GM12872 (cell line): ENCODE measurements around the gene CERS6.

ENCODE experiments used
- CTCF ChIP-seq: IDR thresholded peaks from 3 replicates; pipeline ENCODE4 v1.5.1; 2011; ENCODE audit warnings: low read depth, mild to moderate bottlenecking, low read length, moderate library complexity; ENCODE audit not compliant: insufficient read depth

The CERS6 gene

GRCh38 chr2:168819050-168819715, 363.1 kb downstream of the CERS6 start:
- TF ChIP-seq CTCF, result no peak

DNA sequence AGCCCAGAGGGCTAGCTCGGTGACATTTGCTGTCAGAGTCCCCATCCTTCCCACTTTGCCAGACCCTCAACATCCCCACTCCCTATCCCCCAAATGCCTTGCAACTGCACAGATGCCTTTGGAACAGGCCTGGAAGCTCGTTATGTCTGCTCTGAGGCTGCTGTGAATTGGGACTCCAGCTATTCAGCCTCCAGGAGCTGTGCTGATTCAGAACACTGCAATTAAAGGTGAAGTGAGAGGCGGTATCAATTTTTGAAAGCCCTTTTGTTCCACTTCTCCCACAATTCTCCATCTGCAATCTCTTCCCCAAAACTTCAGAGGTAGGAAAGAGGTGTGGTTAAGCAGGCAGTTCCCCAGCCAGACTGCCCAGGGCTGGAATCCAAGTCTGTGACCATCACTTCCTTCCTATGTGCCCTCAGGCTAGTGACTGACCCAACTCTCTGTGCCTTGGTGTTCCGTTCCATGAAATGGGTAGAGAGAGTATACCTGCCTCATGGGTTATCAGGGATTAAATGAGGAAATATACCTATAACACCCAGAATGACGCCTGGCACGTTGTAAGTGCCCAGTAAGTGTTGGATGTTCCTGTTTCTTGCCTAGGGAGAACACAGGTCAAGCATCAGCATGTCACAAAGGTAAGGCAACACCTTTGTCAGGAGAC, 363.9 kb downstream of the CERS6 start:
- no peak for TF ChIP-seq CTCF

GRCh38 chr2:168821577-168821976, 365.5 kb downstream of the CERS6 start:
- TF ChIP-seq CTCF, result no peak

DNA sequence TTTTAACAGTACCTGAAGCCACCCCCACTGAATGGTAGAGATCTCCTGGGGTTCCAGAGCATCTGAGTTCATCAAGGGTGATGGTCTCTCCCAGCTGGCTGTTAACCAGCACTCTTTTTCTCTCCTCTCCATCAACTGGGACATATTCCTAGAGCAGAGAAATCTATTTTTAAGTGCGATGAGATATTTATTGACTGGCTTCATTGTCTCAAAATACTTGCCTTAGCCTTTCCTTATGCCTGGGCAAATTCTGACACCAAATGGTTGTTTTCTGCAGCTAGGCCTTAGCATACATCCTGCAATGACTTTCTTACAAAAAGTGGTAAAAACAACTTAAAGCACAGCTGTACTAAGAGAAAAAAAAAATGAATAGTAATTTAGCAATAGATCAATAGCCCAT, 365.9 kb downstream of the CERS6 start:
- TF ChIP-seq CTCF, result no peak
